Nephron progenitor cell (in vitro differentiated cells): Measurements from ENCODE around the gene FAM53B.

ENCODE experiments used
- DNase-seq: peaks from one replicate; pipeline ENCODE4 v3.0.0; 2021
- H3K27ac Mint-ChIP-seq: 2 replicates; pipeline ENCODE4 v1.8.0; 2021; ENCODE audit warnings: mild to moderate bottlenecking, moderate library complexity, mixed read lengths
- H3K27me3 Mint-ChIP-seq: 2 replicates; pipeline ENCODE4 v1.8.0; 2021; ENCODE audit warnings: mild to moderate bottlenecking, low read depth, mixed read lengths; ENCODE audit not compliant: poor library complexity
- H3K36me3 Mint-ChIP-seq: 2 replicates; pipeline ENCODE4 v1.8.0; 2021; ENCODE audit warnings: low read depth, mixed read lengths
- H3K4me1 Mint-ChIP-seq: 2 replicates; pipeline ENCODE4 v1.8.0; 2021; ENCODE audit warnings: mixed read lengths
- H3K4me3 Mint-ChIP-seq: 2 replicates; pipeline ENCODE4 v1.8.0; 2021; ENCODE audit warnings: mild to moderate bottlenecking, moderate library complexity, mixed read lengths
- H3K9me3 Mint-ChIP-seq: 2 replicates; pipeline ENCODE4 v1.8.0; 2021; ENCODE audit warnings: mild to moderate bottlenecking, moderate library complexity, mixed read lengths
- TF ChIP-seq, protein P1 (sequence below): fragments of 200-600 bp; sonication (generic); IDR thresholded peaks from 2 replicates; pipeline ENCODE4 v1.5.0; 2021; ENCODE audit warnings: antibody characterized with exemption

Gene FAM53B

DNA sequence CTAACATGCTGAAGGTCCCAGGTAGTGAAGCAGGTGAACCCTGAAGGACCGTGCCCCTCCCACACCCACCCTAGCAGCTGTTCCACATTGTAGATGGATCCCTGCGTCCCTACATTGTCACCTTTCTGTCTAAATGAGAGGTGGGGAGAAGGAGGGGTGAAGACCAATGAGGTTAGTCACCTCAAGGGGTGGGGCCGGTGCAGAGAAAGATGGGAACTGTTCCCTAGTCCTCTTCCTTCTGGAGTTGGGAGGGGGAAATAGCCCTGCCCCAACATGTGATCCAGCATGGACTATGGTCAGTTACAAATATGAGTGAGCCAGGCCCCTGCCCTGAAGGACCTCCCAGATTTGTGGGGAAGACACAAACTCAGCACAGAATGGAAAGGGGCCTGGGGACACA, 158.0 kb downstream of the FAM53B start:
- peaks cover 14% of the 10 kb centered on the region for H3K27me3 Mint-ChIP-seq
- H3K9me3 Mint-ChIP-seq = peaks cover 30% of the 10 kb centered on the region
- TF ChIP-seq, protein P1, sequence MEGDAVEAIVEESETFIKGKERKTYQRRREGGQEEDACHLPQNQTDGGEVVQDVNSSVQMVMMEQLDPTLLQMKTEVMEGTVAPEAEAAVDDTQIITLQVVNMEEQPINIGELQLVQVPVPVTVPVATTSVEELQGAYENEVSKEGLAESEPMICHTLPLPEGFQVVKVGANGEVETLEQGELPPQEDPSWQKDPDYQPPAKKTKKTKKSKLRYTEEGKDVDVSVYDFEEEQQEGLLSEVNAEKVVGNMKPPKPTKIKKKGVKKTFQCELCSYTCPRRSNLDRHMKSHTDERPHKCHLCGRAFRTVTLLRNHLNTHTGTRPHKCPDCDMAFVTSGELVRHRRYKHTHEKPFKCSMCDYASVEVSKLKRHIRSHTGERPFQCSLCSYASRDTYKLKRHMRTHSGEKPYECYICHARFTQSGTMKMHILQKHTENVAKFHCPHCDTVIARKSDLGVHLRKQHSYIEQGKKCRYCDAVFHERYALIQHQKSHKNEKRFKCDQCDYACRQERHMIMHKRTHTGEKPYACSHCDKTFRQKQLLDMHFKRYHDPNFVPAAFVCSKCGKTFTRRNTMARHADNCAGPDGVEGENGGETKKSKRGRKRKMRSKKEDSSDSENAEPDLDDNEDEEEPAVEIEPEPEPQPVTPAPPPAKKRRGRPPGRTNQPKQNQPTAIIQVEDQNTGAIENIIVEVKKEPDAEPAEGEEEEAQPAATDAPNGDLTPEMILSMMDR = no peak
- DNase-seq = no peak
- peaks cover 11% of the 10 kb centered on the region for H3K36me3 Mint-ChIP-seq
- H3K27ac Mint-ChIP-seq = peak overlapping the region; percentile 95
- peaks cover 39% of the 10 kb centered on the region for H3K4me1 Mint-ChIP-seq
- H3K4me3 Mint-ChIP-seq = no peak overlapping the region

GRCh38 chr10:124579011-124579399, 165.2 kb downstream of the FAM53B start:
- H3K27ac Mint-ChIP-seq = no peak overlapping the region
- H3K27me3 Mint-ChIP-seq = peaks cover 9% of the 10 kb centered on the region
- peaks cover 15% of the 10 kb centered on the region for H3K36me3 Mint-ChIP-seq
- no peaks in the 10 kb centered on the region for H3K4me1 Mint-ChIP-seq
- TF ChIP-seq, protein P1 = no peak
- DNase-seq = no peak
- no peak overlapping the region for H3K4me3 Mint-ChIP-seq
- peaks cover 36% of the 10 kb centered on the region for H3K9me3 Mint-ChIP-seq

GRCh38 chr10:124578231-124579010, 165.8 kb downstream of the FAM53B start:
- H3K27me3 Mint-ChIP-seq = peaks cover 5% of the 10 kb centered on the region
- H3K9me3 Mint-ChIP-seq = peaks cover 30% of the 10 kb centered on the region
- TF ChIP-seq, protein P1 = no peak
- H3K4me1 Mint-ChIP-seq = no peaks in the 10 kb centered on the region
- no peak overlapping the region for H3K27ac Mint-ChIP-seq
- no peak overlapping the region for H3K4me3 Mint-ChIP-seq
- H3K36me3 Mint-ChIP-seq = peaks cover 15% of the 10 kb centered on the region
- no peak for DNase-seq

DNA sequence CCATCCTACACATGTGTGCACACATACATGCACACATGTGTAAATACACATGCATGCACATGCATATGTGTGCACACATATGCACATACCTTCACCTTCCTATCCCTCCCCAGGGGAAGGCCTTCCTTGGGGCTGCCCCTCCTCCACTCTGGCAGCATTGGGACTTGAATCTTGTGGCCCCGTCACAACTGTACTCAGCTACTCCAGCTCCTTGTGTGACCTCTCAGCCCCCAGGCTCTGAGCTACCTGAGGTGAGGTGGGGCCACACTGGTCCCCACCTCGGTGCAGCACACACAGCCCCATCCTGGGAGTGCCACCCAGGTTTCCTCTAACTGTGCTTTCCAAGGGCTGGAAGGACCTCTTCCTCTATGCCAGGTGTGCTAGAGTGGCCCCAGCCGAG, 166.5 kb downstream of the FAM53B start:
- Mint-ChIP-seq H3K4me3 (no peak overlapping the region), H3K9me3 (peaks cover 22% of the 10 kb centered on the region), H3K27me3 (peaks cover 2% of the 10 kb centered on the region), H3K4me1 (no peaks in the 10 kb centered on the region), H3K27ac (peak overlapping the region; percentile 53), H3K36me3 (peaks cover 12% of the 10 kb centered on the region)
- TF ChIP-seq, protein P1 = no peak
- DNase-seq = no peak

DNA sequence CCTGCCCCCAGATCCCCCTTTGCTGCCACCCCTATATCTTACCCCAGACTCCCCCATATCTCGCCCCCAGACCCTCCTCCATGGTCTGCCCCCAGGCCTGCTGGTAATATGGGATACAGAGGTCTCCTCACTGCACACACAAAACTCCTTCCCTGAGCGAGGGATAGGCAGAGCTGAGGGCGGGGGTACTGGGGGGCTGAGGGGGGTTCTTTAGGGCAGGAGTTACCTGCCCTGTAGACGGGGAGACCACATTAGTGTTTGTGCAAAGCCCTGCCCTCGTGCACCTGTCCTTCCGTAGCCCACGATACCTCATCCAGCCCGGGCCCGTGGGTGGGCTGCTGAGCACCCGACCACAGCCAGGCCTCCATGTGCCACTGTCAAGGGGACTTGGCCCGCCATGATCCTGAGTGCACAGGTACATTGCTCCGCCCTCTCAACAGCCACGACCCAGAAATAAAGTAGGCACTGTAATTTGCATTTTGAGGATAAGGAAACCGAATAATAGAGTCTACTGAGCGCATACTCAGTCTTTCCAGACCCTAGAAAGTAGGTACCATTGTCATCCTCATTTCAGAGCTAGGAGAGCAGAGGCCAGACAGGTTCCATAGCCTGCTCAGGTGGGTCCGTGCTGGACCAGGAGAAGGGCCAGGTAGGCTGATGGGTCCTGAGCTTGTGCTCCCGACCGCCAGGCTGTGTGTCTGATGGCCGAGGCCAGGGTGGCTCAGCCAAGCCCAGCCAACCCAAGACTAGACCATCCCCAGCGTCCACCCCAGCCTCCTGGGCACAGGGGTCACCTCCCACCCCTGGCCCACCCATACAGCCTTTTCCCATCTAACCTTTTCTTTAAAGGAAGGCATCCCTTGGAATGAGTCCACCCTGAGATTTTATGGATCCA, 167.4 kb downstream of the FAM53B start:
- Mint-ChIP-seq H3K27me3 (no peaks in the 10 kb centered on the region), H3K4me3 (no peak overlapping the region), H3K9me3 (peaks cover 16% of the 10 kb centered on the region), H3K4me1 (no peaks in the 10 kb centered on the region), H3K27ac (no peak overlapping the region), H3K36me3 (peaks cover 8% of the 10 kb centered on the region)
- no peak for DNase-seq
- TF ChIP-seq, protein P1 = no peak
